Uterus (tissue), 2 donors: Measurements from ENCODE around the gene NOL4L.

Experiments
- CTCF ChIP-seq, 4 experiments: fragments of 200-600 bp in 2 of 4; fragments of 450-650 bp in 2 of 4; sonication (generic) in 2 of 4; IDR thresholded peaks; one replicate each; pipeline ENCODE4 v1.5.1; 2016 to 2019; ENCODE audit warnings: antibody characterized with exemption in 4 of 4, mild to moderate bottlenecking in 2 of 4, moderate library complexity in 1 of 4
- POLR2A ChIP-seq, 2 donors: fragments of 450-650 bp; IDR thresholded peaks; one replicate each; pipeline ENCODE4 v1.6.1; 2016; ENCODE audit warnings: antibody characterized with exemption in 2 of 2, mild to moderate bottlenecking in 1 of 2, moderate library complexity in 1 of 2

DNA sequence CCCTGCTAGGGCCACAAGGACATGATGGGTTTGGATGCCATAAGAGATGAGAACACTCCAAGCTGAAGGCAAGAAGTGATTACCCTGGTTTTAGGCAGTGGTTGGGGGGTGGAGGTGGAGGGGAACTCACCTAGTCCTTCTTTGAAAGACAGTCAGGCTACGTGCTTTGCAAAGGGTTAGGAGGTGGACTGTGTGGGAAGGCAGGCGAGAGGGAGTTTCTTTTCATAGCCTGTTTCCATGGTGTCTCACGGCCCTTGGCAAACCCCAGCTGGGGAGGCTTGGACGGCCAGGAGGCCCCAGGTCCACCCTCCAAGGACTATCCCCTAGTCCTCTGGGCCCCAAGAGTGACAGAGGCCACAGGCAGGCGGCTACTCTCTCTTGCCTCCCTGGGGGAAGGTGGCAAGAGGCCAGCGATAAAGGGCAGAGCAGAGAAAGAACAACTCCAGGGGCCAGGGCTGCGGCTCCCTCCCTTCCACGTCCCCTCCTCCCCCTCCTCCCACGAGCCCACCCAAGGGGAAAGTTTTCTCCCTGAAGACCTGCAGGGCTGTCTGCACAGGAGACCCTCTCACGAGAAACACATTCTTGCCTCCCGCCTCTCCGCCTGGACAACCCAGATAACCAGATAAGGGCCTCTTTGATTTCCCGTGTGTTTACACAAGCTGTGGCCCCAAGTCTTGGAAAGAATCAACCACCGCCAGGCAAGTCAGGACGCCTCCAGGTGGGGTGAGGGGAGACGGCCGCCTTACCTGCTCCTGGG lies 74.4 kb downstream of the NOL4L start:
- TF ChIP-seq CTCF (IDR thresholded peaks at IDR 0.05), result no peak
- no peak for TF ChIP-seq POLR2A (IDR thresholded peaks at IDR 0.05)
